Heart left ventricle (tissue), 16 donors: ENCODE data around the gene TTC33. TPM values are rescaled to one million over a fixed set of nuclear protein-coding genes. Genes with fewer than 3 reads are reported as not detected.

ENCODE experiments used
- ATAC-seq, 4 donors: fragments of 200-7000 bp; cut with Tn5 transposase; one replicate each; pipeline ENCODE4 v1.9.1; 2020 to 2022; ENCODE audit warnings: moderate library complexity in 4 of 4, mild to moderate bottlenecking in 3 of 4, moderate number of reproducible peaks in 1 of 4
- DNase-seq, 5 donors: peaks; one replicate each; pipeline ENCODE4 v3.0.0-alpha.2; 2020
- H3K27ac ChIP-seq, 12 donors: fragments of 200-600 bp; sonication (generic) in 4 of 12; one replicate each; pipeline versions ENCODE4 v1.5.0 to v1.8.0; 2016 to 2022; ENCODE audit warnings: mild to moderate bottlenecking in 2 of 12
- H3K27me3 ChIP-seq, 9 donors: fragments of 200-600 bp; sonication (generic) in 2 of 9; one replicate each; pipeline versions ENCODE4 v1.5.1 to v1.8.0; 2016 to 2022; ENCODE audit warnings: mild to moderate bottlenecking in 3 of 9
- H3K36me3 ChIP-seq, 9 donors: fragments of 200-600 bp; sonication (generic) in 2 of 9; one replicate each; pipeline versions ENCODE4 v1.5.0 to v1.8.0; 2018 to 2022; ENCODE audit warnings: mild to moderate bottlenecking in 2 of 9
- H3K4me1 ChIP-seq, 12 donors: fragments of 200-600 bp; sonication (generic) in 4 of 12; one replicate each; pipeline versions ENCODE4 v1.5.0 to v1.8.0; 2016 to 2022; ENCODE audit warnings: mild to moderate bottlenecking in 3 of 12
- H3K4me3 ChIP-seq, 12 donors: fragments of 200-600 bp; sonication (generic) in 4 of 12; one replicate each; pipeline versions ENCODE4 v1.5.0 to v1.8.0; 2017 to 2022; ENCODE audit warnings: mild to moderate bottlenecking in 9 of 12, moderate library complexity in 4 of 12
- H3K9me3 ChIP-seq, 12 donors: fragments of 200-600 bp; sonication (generic) in 4 of 12; one replicate each; pipeline versions ENCODE4 v1.5.0 to v1.8.0; 2016 to 2022; ENCODE audit warnings: mild to moderate bottlenecking in 1 of 12
- POLR2A ChIP-seq, 2 donors: fragments of 450-650 bp; IDR thresholded peaks; one replicate each; pipeline ENCODE4 v1.6.1; 2017; ENCODE audit warnings: antibody characterized with exemption in 2 of 2, mild to moderate bottlenecking in 2 of 2, moderate library complexity in 2 of 2
- WGBS, 4 donors: extraction: QIAGEN DNeasy Blood & Tissue Kit in 2 of 4; methylation state at CpG; one replicate each; pipeline versions ENCODE4 v1.1.5 to v1.1.7; 2013 to 2018; 5-methylcytosine and 5-hydroxymethylcytosine counted together
- intact Hi-C, 10 donors: fragments of 100-400 bp; cut with DNase I; formaldehyde crosslinking; loops; one replicate each; pipeline versions ENCODE4 v1.11.1 to v1.14.2; 2022
- polyA plus RNA-seq, 2 donors: library from polyadenylated mRNA; stranded (reverse); fragments of 200-250 nt; gene quantifications; one replicate each; pipeline ENCODE4 v1.2.3, GENCODE V29; 2013
- total RNA-seq, 9 donors: library from RNA; depleted of rRNA in 2 of 9; stranded (reverse); fragments of >200 nt in 2 of 9; fragmentation: NEBNext Ultra II Directional in 3 of 9; extraction: Animal tissue kit (Norgen Biotek cat#: 25700) in 3 of 9; gene quantifications; one replicate each; pipeline versions ENCODE4 v1.1.0 to v1.2.4, GENCODE V29; 2016 to 2023
- TF ChIP-seq, protein P1 (sequence below), 12 donors: fragments of 200-600 bp; sonication (generic) in 4 of 12; IDR thresholded peaks; one replicate each; pipeline versions ENCODE4 v1.5.0 to v1.8.0; 2018 to 2022; ENCODE audit warnings: antibody characterized with exemption in 12 of 12, mild to moderate bottlenecking in 5 of 12
- donor health status: ischemic (EF 13 %, LVEDD 7.1; RV severe dilation, severe dysfunction).
- donor health status: healthy with polysubstance abuse.
- donor health status: DM: no; HTN: yes; CAD: no.
- donor health status: DM: no; HTN: no; CAD: no.
- donor health status: ischemic (EF 25% LVEDD 6.9; RV normal size, moderate dysfunction).
- donor health status: ischemic (EF 25% LVEDD 5.7; RV mildly dilated, moderate dysfunction).
- donor health status: healthy.
- donor health status: DM: yes; HTN: yes; CAD: no.
- donor health status: ischemic (EF 35%, LVEDD 5.7; RV mildly dilated, moderate dysfunction).
- donor health status: nonischemic (EF 11% LVEDD 7.7; RV severe dilation, severe dysfunction).
- donor health status: DM: yes; HTN: yes; CAD: no.
- donor health status: PGD.
- donor health status: ischemic (EF 29% LVEDD 5.4; RV normal size, mild dysfunction).
- donor health status: nonischemic (EF 23%, LVEDD 6.1; RV moderate dilation, normal function).

Gene TTC33
- total and polyA plus RNA-seq, 11 donors, result 5.6 to 20.0 (median 14.2) TPM

DNA sequence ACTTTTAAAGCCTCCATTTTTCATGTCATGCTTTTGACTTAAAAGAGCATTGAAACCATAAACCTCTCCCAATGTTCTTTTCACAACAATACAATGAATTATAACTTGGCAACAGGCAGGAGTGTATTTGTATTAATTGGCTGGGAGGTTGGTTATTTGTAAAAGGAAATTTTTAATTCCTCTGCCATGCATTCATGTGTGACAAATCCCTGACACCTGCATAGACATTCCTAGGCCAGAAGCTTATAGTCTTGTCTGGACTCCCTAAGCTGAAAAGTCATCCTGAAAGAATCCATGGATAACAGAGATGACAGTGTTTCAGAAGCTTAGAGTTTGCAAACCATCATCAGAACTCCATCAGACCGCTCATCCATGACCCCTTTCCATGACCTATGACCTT, 152.4 kb downstream of the TTC33 start:
- no peaks in the 10 kb centered on the region for H3K36me3 ChIP-seq
- DNase-seq (no peak), ATAC-seq (no peak)
- peaks cover 0 to 20% (median 6%) of the 10 kb centered on the region in 12 donors for H3K4me1 ChIP-seq
- H3K9me3 ChIP-seq, result no peaks in the 10 kb centered on the region
- no peak overlapping the region for H3K27ac ChIP-seq
- intact Hi-C loops, result no loop called here
- H3K4me3 ChIP-seq, result no peak overlapping the region
- H3K27me3 ChIP-seq, result no peaks in the 10 kb centered on the region
- WGBS, 4 donors, result 86 to 93% (median 88%) methylated on average over 1 of the region's 1 CpG
- no peak for TF ChIP-seq POLR2A (IDR thresholded peaks at IDR 0.05)
- TF ChIP-seq, protein P1, sequence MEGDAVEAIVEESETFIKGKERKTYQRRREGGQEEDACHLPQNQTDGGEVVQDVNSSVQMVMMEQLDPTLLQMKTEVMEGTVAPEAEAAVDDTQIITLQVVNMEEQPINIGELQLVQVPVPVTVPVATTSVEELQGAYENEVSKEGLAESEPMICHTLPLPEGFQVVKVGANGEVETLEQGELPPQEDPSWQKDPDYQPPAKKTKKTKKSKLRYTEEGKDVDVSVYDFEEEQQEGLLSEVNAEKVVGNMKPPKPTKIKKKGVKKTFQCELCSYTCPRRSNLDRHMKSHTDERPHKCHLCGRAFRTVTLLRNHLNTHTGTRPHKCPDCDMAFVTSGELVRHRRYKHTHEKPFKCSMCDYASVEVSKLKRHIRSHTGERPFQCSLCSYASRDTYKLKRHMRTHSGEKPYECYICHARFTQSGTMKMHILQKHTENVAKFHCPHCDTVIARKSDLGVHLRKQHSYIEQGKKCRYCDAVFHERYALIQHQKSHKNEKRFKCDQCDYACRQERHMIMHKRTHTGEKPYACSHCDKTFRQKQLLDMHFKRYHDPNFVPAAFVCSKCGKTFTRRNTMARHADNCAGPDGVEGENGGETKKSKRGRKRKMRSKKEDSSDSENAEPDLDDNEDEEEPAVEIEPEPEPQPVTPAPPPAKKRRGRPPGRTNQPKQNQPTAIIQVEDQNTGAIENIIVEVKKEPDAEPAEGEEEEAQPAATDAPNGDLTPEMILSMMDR (IDR thresholded peaks at IDR 0.05), result no peak

DNA sequence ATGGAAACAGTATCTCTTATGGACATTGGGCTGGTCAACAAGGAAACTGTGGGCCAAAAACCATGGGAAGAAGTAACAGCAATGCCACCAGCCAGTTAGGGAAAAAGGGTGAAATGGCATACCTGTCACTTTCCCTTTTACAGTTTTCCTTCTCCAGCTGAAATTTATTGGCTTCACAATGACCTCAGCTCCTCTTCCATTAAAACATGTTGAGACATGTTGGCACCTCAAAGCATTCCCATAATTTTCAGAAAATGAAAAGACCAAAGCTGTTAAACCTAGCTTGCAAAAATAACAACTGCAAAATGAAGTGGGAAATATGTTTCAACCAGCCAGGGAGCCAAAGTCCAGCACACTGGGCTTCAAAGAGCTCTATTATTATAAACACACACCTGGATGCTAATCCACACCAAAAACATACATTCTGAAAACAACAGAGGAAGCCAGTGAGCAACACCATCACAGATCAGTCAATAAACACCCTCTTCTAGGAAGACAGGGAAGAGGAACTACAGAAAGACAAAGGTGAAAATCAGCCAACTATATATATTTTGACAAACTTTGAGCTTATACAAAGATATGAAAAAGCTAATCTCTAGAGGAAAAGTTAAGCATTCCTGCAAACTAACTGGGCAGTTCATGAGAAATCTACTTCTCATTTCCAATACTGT, 154.4 kb downstream of the TTC33 start:
- no peak for DNase-seq
- no peak for TF ChIP-seq POLR2A (IDR thresholded peaks at IDR 0.05)
- TF ChIP-seq, protein P1 (IDR thresholded peaks at IDR 0.05), result no peak
- intact Hi-C loops, result no loop called here
- H3K27me3 ChIP-seq, result no peaks in the 10 kb centered on the region
- no peak for ATAC-seq
- peaks cover 0 to 14% (median 5%) of the 10 kb centered on the region in 12 donors for H3K4me1 ChIP-seq
- H3K9me3 ChIP-seq, result no peaks in the 10 kb centered on the region
- no peak overlapping the region for H3K27ac ChIP-seq
- no peaks in the 10 kb centered on the region for H3K36me3 ChIP-seq
- no peak overlapping the region for H3K4me3 ChIP-seq

DNA sequence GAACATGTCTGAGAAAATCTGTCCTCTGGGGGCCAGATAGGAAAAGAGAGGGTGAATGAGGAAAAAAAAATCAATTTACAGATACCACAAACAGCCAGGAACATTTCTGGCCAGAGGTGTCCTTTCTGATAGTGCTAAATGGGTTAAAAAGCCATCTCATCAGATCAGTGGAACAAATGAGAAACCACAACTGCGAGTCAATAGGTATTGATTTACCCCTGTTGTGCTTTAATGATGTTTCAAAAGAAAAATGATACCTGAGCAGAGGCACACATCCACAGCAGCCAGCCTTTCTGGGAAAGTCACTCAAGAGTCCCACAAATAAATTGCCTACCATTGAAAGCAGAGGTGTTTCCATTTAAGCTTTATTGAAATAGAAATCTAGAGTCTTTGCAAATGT, 155.4 kb downstream of the TTC33 start:
- Histone ChIP-seq H3K9me3 (no peaks in the 10 kb centered on the region), H3K27ac (no peak overlapping the region), H3K36me3 (no peaks in the 10 kb centered on the region), H3K4me3 (no peak overlapping the region), H3K4me1 (peaks cover 0 to 4% (median 0%) of the 10 kb centered on the region in 12 donors), H3K27me3 (no peaks in the 10 kb centered on the region)
- ATAC-seq, result no peak
- no peak for TF ChIP-seq POLR2A (IDR thresholded peaks at IDR 0.05)
- TF ChIP-seq, protein P1 (IDR thresholded peaks at IDR 0.05), result no peak
- WGBS, 4 donors, result 84 to 92% (median 87%) methylated on average over 1 of the region's 1 CpG
- no peak for DNase-seq
- intact Hi-C loops, result no loop called here

DNA sequence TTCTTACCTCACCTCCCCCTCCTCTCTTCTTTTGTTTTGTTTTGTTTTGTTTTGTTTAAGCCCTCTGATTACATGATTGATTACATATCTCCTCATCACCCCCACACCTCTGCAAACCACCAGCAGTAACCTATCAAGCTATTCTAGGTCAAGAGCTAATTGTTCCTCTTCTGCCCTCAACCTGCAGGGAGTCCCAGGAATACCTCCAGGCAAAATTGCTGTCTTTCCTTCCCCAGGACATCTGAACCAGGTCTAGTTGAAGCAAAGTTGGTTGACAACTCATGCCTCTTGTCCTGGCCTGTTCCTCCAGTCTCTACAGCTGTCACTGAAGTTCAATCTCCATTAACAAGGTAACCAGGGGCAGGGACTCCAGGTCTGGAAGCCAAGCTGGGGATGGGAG, 156.1 kb downstream of the TTC33 start:
- Histone ChIP-seq H3K4me3 (no peak overlapping the region), H3K27ac (no peak overlapping the region), H3K4me1 (no peaks in the 10 kb centered on the region), H3K36me3 (no peaks in the 10 kb centered on the region), H3K27me3 (no peaks in the 10 kb centered on the region), H3K9me3 (no peaks in the 10 kb centered on the region)
- DNase-seq (no peak), ATAC-seq (no peak)
- TF ChIP-seq, protein P1 (IDR thresholded peaks at IDR 0.05), result no peak
- TF ChIP-seq POLR2A (IDR thresholded peaks at IDR 0.05), result no peak
- intact Hi-C loops, result no loop called here
